Endothelial cell of hepatic sinusoid (primary cell): Measurements from ENCODE around the gene FBXO34.

Source experiments
- in situ Hi-C: cut with HindIII; loops from 2 replicates; pipeline ENCODE4 v1.10.0; 2017; ENCODE audit warnings: low sequenced_read_pairs

FBXO34 gene

GRCh38 chr14:55270832-55271571, at the start of gene FBXO34:
TSS of gene FBXO34 (plus strand) at chr14:55271421. CDS start at chr14:55350391, 78,970 bp downstream.
- in situ Hi-C loops, result no loop called here

- in situ Hi-C loops, result no loop called here
Observed at GRCh38 chr14:55221968-55222367, 49.3 kb upstream of the FBXO34 start.

GRCh38 chr14:55223364-55223763, 47.9 kb upstream of the FBXO34 start:
- in situ Hi-C loops, result no loop called here

- in situ Hi-C loops, result no loop called here
Observed at GRCh38 chr14:55228261-55228660, 43.0 kb upstream of the FBXO34 start.

- in situ Hi-C loops, result no loop called here
Observed at GRCh38 chr14:55233591-55233990, 37.6 kb upstream of the FBXO34 start.

GRCh38 chr14:55238019-55238680, 33.1 kb upstream of the FBXO34 start:
- in situ Hi-C loops, result no loop called here

GRCh38 chr14:55239320-55239719, 31.9 kb upstream of the FBXO34 start:
- in situ Hi-C loops, result no loop called here

- in situ Hi-C loops, result no loop called here
Observed at GRCh38 chr14:55240526-55241178, 30.6 kb upstream of the FBXO34 start.

- in situ Hi-C loops, result no loop called here
Observed at GRCh38 chr14:55241673-55242072, 29.5 kb upstream of the FBXO34 start.

- in situ Hi-C loops, result no loop called here
Observed at GRCh38 chr14:55243386-55243785, 27.8 kb upstream of the FBXO34 start.

GRCh38 chr14:55243813-55244212, 27.4 kb upstream of the FBXO34 start:
- in situ Hi-C loops, result no loop called here

- in situ Hi-C loops, result no loop called here
Observed at GRCh38 chr14:55245657-55246268, 25.5 kb upstream of the FBXO34 start.

- in situ Hi-C loops, result no loop called here
Observed at GRCh38 chr14:55248411-55248810, 22.8 kb upstream of the FBXO34 start.

- in situ Hi-C loops, result no loop called here
Observed at GRCh38 chr14:55249423-55249822, 21.8 kb upstream of the FBXO34 start.

- in situ Hi-C loops, result no loop called here
Observed at GRCh38 chr14:55253276-55253675, 17.9 kb upstream of the FBXO34 start.

- in situ Hi-C loops, result no loop called here
Observed at GRCh38 chr14:55254581-55254980, 16.6 kb upstream of the FBXO34 start.

- in situ Hi-C loops, result no loop called here
Observed at GRCh38 chr14:55255979-55256378, 15.2 kb upstream of the FBXO34 start.

- in situ Hi-C loops, result no loop called here
Observed at GRCh38 chr14:55256586-55256985, 14.6 kb upstream of the FBXO34 start.

GRCh38 chr14:55265197-55265596, 6.0 kb upstream of the FBXO34 start:
- in situ Hi-C loops, result no loop called here

- in situ Hi-C loops, result no loop called here
Observed at GRCh38 chr14:55267820-55268219, 3.4 kb upstream of the FBXO34 start.

GRCh38 chr14:55271572-55272298, 514 bp downstream of the FBXO34 start:
- in situ Hi-C loops, result no loop called here
